HFF-Myc (cell line): Measurements from ENCODE around the gene KIF24.
"Not testable (repeated sequence)": the region's sequence is repeated elsewhere in the genome, so short reads cannot be mapped to it uniquely, and the experiment has no call there.

Source experiments
- DNase-seq: peaks from one replicate; pipeline ENCODE4 v3.0.0-alpha.2; 2011; ENCODE audit warnings: low read depth; ENCODE audit errors: extremely low read depth
- H3K4me3 ChIP-seq: replicated peaks from 2 replicates; pipeline ENCODE4 v1.5.1; 2011; ENCODE audit warnings: low read depth, mild to moderate bottlenecking, control low read depth, low read length
- TF ChIP-seq, protein P1 (sequence below): IDR thresholded peaks from 2 replicates; pipeline ENCODE4 v1.5.1; 2012; ENCODE audit warnings: mild to moderate bottlenecking, low read depth, low read length, control low read depth; ENCODE audit errors: missing control alignments

KIF24 gene

GRCh38 chr9:34370335-34370969 is 41.4 kb upstream of the KIF24 start:
- TF ChIP-seq, protein P1, sequence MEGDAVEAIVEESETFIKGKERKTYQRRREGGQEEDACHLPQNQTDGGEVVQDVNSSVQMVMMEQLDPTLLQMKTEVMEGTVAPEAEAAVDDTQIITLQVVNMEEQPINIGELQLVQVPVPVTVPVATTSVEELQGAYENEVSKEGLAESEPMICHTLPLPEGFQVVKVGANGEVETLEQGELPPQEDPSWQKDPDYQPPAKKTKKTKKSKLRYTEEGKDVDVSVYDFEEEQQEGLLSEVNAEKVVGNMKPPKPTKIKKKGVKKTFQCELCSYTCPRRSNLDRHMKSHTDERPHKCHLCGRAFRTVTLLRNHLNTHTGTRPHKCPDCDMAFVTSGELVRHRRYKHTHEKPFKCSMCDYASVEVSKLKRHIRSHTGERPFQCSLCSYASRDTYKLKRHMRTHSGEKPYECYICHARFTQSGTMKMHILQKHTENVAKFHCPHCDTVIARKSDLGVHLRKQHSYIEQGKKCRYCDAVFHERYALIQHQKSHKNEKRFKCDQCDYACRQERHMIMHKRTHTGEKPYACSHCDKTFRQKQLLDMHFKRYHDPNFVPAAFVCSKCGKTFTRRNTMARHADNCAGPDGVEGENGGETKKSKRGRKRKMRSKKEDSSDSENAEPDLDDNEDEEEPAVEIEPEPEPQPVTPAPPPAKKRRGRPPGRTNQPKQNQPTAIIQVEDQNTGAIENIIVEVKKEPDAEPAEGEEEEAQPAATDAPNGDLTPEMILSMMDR, result no peak
- peak overlapping the region; percentile 30 for H3K4me3 ChIP-seq
- no peak for DNase-seq

DNA sequence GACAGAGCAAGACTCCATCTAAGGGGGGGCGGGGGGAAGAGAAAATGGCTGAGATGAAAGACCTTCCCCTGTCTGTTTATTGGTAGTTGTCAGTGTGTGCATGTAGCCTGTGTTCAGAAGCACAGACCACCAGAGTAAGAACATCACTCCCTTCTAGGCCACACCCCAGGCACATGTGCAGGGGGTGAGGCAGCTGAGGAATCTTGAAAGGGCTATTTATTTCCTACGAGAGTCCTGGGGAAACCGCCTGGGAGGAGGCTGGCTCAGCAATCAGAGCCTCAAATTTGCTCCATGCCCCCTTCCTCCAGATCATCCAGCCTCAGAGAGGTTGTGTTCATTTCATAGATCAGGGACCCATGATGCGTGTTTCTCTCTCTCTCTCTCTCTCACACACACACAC is 40.6 kb upstream of the KIF24 start:
- TF ChIP-seq, protein P1, result no peak
- no peak for DNase-seq
- H3K4me3 ChIP-seq, result no peak overlapping the region

- H3K4me3 ChIP-seq, DNase-seq: not testable (repeated sequence)
Observed at GRCh38 chr9:34368796-34369195, 39.7 kb upstream of the KIF24 start.

- H3K4me3 ChIP-seq, DNase-seq: not testable (repeated sequence)
Observed at GRCh38 chr9:34367751-34368410, 38.8 kb upstream of the KIF24 start.

GRCh38 chr9:34366365-34366764 is 37.3 kb upstream of the KIF24 start:
- no peak for DNase-seq
- no peak overlapping the region for H3K4me3 ChIP-seq

DNA sequence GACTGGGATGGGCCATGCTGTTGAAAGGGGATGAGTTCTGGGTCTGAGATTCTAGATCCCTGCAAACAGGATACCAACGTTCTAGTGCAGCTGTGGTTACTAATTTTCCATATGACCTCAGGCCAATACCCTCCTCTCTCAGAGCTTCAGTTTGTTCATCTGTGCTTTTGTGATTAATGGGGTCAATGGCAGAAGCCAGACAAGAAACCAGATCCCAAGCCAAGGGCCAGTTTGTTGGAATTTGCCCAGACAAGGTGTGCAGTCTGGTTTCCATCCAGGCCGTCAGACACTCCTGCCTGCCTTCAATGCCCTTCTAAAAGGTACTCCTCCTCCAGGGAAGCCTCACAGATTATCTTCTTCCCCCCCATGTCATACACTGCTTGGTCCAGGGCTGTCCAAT is 36.2 kb upstream of the KIF24 start:
- no peak for DNase-seq
- no peak overlapping the region for H3K4me3 ChIP-seq
- TF ChIP-seq, protein P1, result no peak

More at GRCh38 chr9:34366365-34366764, 37.3 kb upstream of the KIF24 start:
- TF ChIP-seq, protein P1, result no peak

GRCh38 chr9:34363619-34364351 is 34.7 kb upstream of the KIF24 start:
- DNase-seq, result no peak
- no peak overlapping the region for H3K4me3 ChIP-seq
- TF ChIP-seq, protein P1, result no peak
